Endothelial cell of umbilical vein (primary cell): ENCODE results near the gene FBXO38. TPM values are rescaled to one million over a fixed set of nuclear protein-coding genes. Genes with fewer than 3 reads are reported as not detected.

Experiments
- BruUV-seq: library from RNA; stranded (reverse); fragments of 400-500 nt; replicated peaks from 2 replicates; lab custom pipeline; 2021; lab: Mats Ljungman, UMichigan
- CTCF ChIA-PET: fragments of 300-600, 350-600 bp; sonication (Branson Sonifier 250); formaldehyde crosslinking; loops from one replicate; lab custom pipeline; 2021; ENCODE audit warnings: antibody characterized with exemption, inconsistent platforms; lab: Charles Lee
- POLR2A ChIA-PET: fragments of 300-600, 350-600 bp; sonication (Branson Sonifier 250); formaldehyde crosslinking; loops from one replicate; lab custom pipeline; 2021; ENCODE audit warnings: antibody characterized with exemption, inconsistent platforms; lab: Charles Lee
- DNase-seq: peaks from one replicate; pipeline ENCODE4 v3.0.0-alpha.2; 2011; ENCODE audit warnings: low read depth, low spot score
- FAIRE-seq: peaks from 2 replicates; lab custom pipeline; 2011; peaks lifted over from hg19 to GRCh38; lab: Jason Lieb, UNC
- H2AFZ ChIP-seq: 2 replicates; pipeline ENCODE4 v1.6.0; 2012; ENCODE audit warnings: low read depth, low read length, control low read depth, inconsistent platforms
- H3K27ac ChIP-seq: 2 replicates; pipeline ENCODE4 v1.5.1; 2011; ENCODE audit warnings: low read depth, mild to moderate bottlenecking, control low read depth, low read length, moderate library complexity; ENCODE audit not compliant: insufficient read depth
- H3K27me3 ChIP-seq, 2 experiments: 2 replicates each; pipeline versions ENCODE4 v1.6.0 to v1.6.1; 2011; ENCODE audit warnings: low read length in 2 of 2, mixed read lengths in 1 of 2; ENCODE audit not compliant: control insufficient read depth in 2 of 2, insufficient read depth in 2 of 2
- H3K36me3 ChIP-seq, 2 experiments: 2 replicates in 1 of 2; 3 replicates in 1 of 2; pipeline ENCODE4 v1.5.1; 2011; ENCODE audit warnings: low read length in 2 of 2, mild to moderate bottlenecking in 1 of 2, moderate library complexity in 1 of 2; ENCODE audit not compliant: control insufficient read depth in 2 of 2, insufficient read depth in 2 of 2; ENCODE audit errors: extremely low read depth in 1 of 2
- H3K4me1 ChIP-seq: 3 replicates; pipeline ENCODE4 v1.5.1; 2011; ENCODE audit warnings: mild to moderate bottlenecking, low read length; ENCODE audit not compliant: control insufficient read depth, insufficient read depth; ENCODE audit errors: extremely low read depth
- H3K4me2 ChIP-seq: 2 replicates; pipeline ENCODE4 v1.6.1; 2011; ENCODE audit warnings: low read length, control low read depth, mixed read lengths; ENCODE audit not compliant: insufficient read depth
- H3K4me3 ChIP-seq, 3 experiments: fragments of 200-600 bp in 1 of 3; sonication (generic), shearing (Covaris generic) in 1 of 3; replicated peaks in 1 of 3; 2 replicates each; pipeline ENCODE4 v1.5.1; 2011 to 2016; ENCODE audit warnings: control low read depth in 3 of 3, low read length in 3 of 3, mild to moderate bottlenecking in 2 of 3, inconsistent platforms in 1 of 3, low read depth in 1 of 3, moderate library complexity in 1 of 3; ENCODE audit not compliant: insufficient read depth in 1 of 3
- H3K79me2 ChIP-seq: 2 replicates; pipeline ENCODE4 v1.6.0; 2012; ENCODE audit warnings: low read length, inconsistent platforms; ENCODE audit not compliant: control insufficient read depth, insufficient read depth
- H3K9ac ChIP-seq: replicated peaks from 2 replicates; pipeline ENCODE3; 2011; ENCODE audit warnings: low read length, control low read depth; ENCODE audit not compliant: insufficient read depth; ENCODE audit errors: extremely low read depth
- H3K9me1 ChIP-seq: replicated peaks from 3 replicates; pipeline ENCODE4 v1.6.0; 2011; ENCODE audit warnings: mild to moderate bottlenecking, low read length; ENCODE audit not compliant: control insufficient read depth, insufficient read depth; ENCODE audit errors: extremely low read depth
- H3K9me3 ChIP-seq: replicated peaks from 2 replicates; pipeline ENCODE4 v1.5.1; 2012; ENCODE audit warnings: low read length, inconsistent platforms; ENCODE audit not compliant: control insufficient read depth, insufficient read depth
- H4K20me1 ChIP-seq: replicated peaks from 2 replicates; pipeline ENCODE3; 2011; ENCODE audit warnings: mild to moderate bottlenecking, low read length; ENCODE audit not compliant: control insufficient read depth, insufficient read depth; ENCODE audit errors: extremely low read depth
- CTCF ChIP-seq, 2 donors: IDR thresholded peaks; 1 replicate in 1 of 2; 2 replicates in 1 of 2; pipeline ENCODE4 v1.5.1; 2011; ENCODE audit warnings: low read length in 2 of 2, mild to moderate bottlenecking in 2 of 2, moderate library complexity in 2 of 2, control low read depth in 1 of 2, inconsistent platforms in 1 of 2, low read depth in 1 of 2; ENCODE audit not compliant: insufficient read depth in 1 of 2; ENCODE audit errors: extremely low read depth in 1 of 2
- EZH2 ChIP-seq: IDR thresholded peaks from 2 replicates; pipeline ENCODE4 v1.6.1; 2012; ENCODE audit warnings: borderline replicate concordance, low read depth, mild to moderate bottlenecking, moderate library complexity, low read length, inconsistent platforms; ENCODE audit not compliant: severe bottlenecking
- FOS ChIP-seq: IDR thresholded peaks from 2 replicates; pipeline ENCODE4 v1.6.1; 2011; ENCODE audit warnings: mild to moderate bottlenecking, low read length, moderate library complexity, borderline replicate concordance; ENCODE audit not compliant: insufficient read depth
- GATA2 ChIP-seq: IDR thresholded peaks from 2 replicates; pipeline ENCODE4 v1.7.0; 2011; ENCODE audit warnings: low read depth, mild to moderate bottlenecking, moderate library complexity, mixed read lengths, low read length; ENCODE audit not compliant: insufficient read length, insufficient read depth
- JUN ChIP-seq: IDR thresholded peaks from 2 replicates; pipeline ENCODE4 v1.6.1; 2011; ENCODE audit warnings: borderline replicate concordance, low read depth; ENCODE audit not compliant: insufficient read length, insufficient read depth
- MAX ChIP-seq: IDR thresholded peaks from 2 replicates; pipeline ENCODE4 v1.6.1; 2011; ENCODE audit not compliant: insufficient read depth, insufficient read length
- MYC ChIP-seq: IDR thresholded peaks from one replicate; pipeline ENCODE4 v1.6.1; 2011; ENCODE audit warnings: mild to moderate bottlenecking, low read depth, low read length
- POLR2A ChIP-seq: IDR thresholded peaks from 2 replicates; pipeline ENCODE4 v1.6.1; 2012; ENCODE audit warnings: low read depth, mild to moderate bottlenecking, control low read depth, low read length
- POLR2AphosphoS5 ChIP-seq: IDR thresholded peaks from 2 replicates; pipeline ENCODE4 v1.6.1; 2012; ENCODE audit warnings: low read depth, mild to moderate bottlenecking, control low read depth, low read length, moderate library complexity; ENCODE audit not compliant: insufficient read depth
- dilution Hi-C: fragments of 300-500 bp; cut with MboI; formaldehyde crosslinking; loops from one replicate; pipeline ENCODE4 v1.15.0; 2019; ENCODE audit warnings: low sequenced_read_pairs; ENCODE audit not compliant: extremely low pct_ligation_motif_present
- intact Hi-C: fragments of 100-400 bp; cut with micrococcal nuclease; formaldehyde crosslinking; loops from one replicate; pipeline ENCODE4 v1.10.0; 2022
- polyA plus RNA-seq, 4 experiments: library from polyadenylated mRNA; depleted of rRNA in 3 of 4; stranded (reverse) in 3 of 4; unstranded in 1 of 4; fragments of >200 nt; gene quantifications; 2 replicates each; pipeline versions ENCODE4 v1.2.1 to v1.2.3, GENCODE V29; 2011 to 2012; ENCODE audit warnings: missing spikeins in 1 of 4
- total RNA-seq: library from RNA; stranded (reverse); gene quantifications from 2 replicates; pipeline ENCODE4 v1.2.3, GENCODE V29; 2021

FBXO38 gene
- total and polyA plus RNA-seq, 2 donors (not counting 3 experiments of a cell fraction or from before 2014, with no cell fraction given): 18.6 to 65.6 TPM

- Histone ChIP-seq H3K9ac (no peak overlapping the region), H3K4me2 (no peak overlapping the region), H3K79me2 (no peaks in the 10 kb centered on the region), H3K27me3 (no peaks in the 10 kb centered on the region), H3K9me1 (no peaks in the 10 kb centered on the region), H2AFZ (no peak overlapping the region), H3K36me3 (no peaks in the 10 kb centered on the region), H4K20me1 (no peaks in the 10 kb centered on the region), H3K4me3 (no peak overlapping the region), H3K27ac (no peak overlapping the region), H3K9me3 (no peaks in the 10 kb centered on the region), H3K4me1 (no peaks in the 10 kb centered on the region)
- TF ChIP-seq MAX (no peak), JUN (no peak), GATA2 (no peak), MYC (no peak), CTCF (IDR thresholded peaks at IDR 0.05; ENCODE audit: extremely low read depth in 1 of 2, insufficient read depth in 1 of 2, low read depth in 1 of 2, low read length in 2 of 2) (no peak), FOS (no peak), POLR2AphosphoS5 (no peak), POLR2A (no peak), EZH2 (no peak)
- dilution Hi-C loops (no loop called here), intact Hi-C loops (no loop called here)
- no peak for DNase-seq
- no peak for FAIRE-seq
- POLR2A ChIA-PET: no interaction called here
- BruUV-seq: no TSS peak
- CTCF ChIA-PET: interaction anchor here (1.1 kb wide), 1 partner anchor 15 kb away, joined by 3 read pairs; no protein-coding TSS in a partner anchor
Observed at GRCh38 chr5:148343046-148343407, 40.7 kb upstream of the FBXO38 start.
